Osteocyte (in vitro differentiated cells): ENCODE measurements around the gene GKN1. TPM values are rescaled to one million over a fixed set of nuclear protein-coding genes. Genes with fewer than 3 reads are reported as not detected.

ENCODE experiments used
- DNase-seq: peaks from one replicate; pipeline ENCODE4 v3.0.0; 2021; ENCODE audit warnings: mixed read lengths; ENCODE audit not compliant: unreplicated experiment; ENCODE audit errors: extremely low spot score
- H3K27ac Mint-ChIP-seq: one replicate; pipeline ENCODE4 v1.8.0; 2021; ENCODE audit warnings: mild to moderate bottlenecking, mixed read lengths; ENCODE audit not compliant: unreplicated experiment
- H3K27me3 Mint-ChIP-seq: one replicate; pipeline ENCODE4 v1.8.0; 2021; ENCODE audit warnings: mixed read lengths; ENCODE audit not compliant: unreplicated experiment
- H3K36me3 Mint-ChIP-seq: one replicate; pipeline ENCODE4 v1.8.0; 2021; ENCODE audit warnings: mixed read lengths; ENCODE audit not compliant: unreplicated experiment
- H3K4me1 Mint-ChIP-seq: one replicate; pipeline ENCODE4 v1.8.0; 2021; ENCODE audit warnings: mixed read lengths; ENCODE audit not compliant: unreplicated experiment
- H3K4me3 Mint-ChIP-seq: one replicate; pipeline ENCODE4 v1.8.0; 2021; ENCODE audit warnings: mild to moderate bottlenecking, moderate library complexity, mixed read lengths; ENCODE audit not compliant: unreplicated experiment
- H3K9me3 Mint-ChIP-seq: one replicate; pipeline ENCODE4 v1.8.0; 2021; ENCODE audit warnings: mixed read lengths; ENCODE audit not compliant: unreplicated experiment
- total RNA-seq: library from RNA; stranded (reverse); gene quantifications from 2 replicates; pipeline ENCODE4 v1.2.1, GENCODE V29; 2021
- TF ChIP-seq, protein P1 (sequence below): fragments of 200-600 bp; sonication (generic); IDR thresholded peaks from 2 replicates; pipeline ENCODE4 v1.5.0; 2021; ENCODE audit warnings: antibody characterized with exemption, mild to moderate bottlenecking, moderate library complexity

The GKN1 gene
- total RNA-seq, 1 donor from 2014 or later = not detected

- Mint-ChIP-seq H3K4me3 (no peak overlapping the region), H3K27me3 (no peaks in the 10 kb centered on the region), H3K36me3 (peaks cover 7% of the 10 kb centered on the region), H3K9me3 (peaks cover 31% of the 10 kb centered on the region), H3K4me1 (peaks cover 21% of the 10 kb centered on the region), H3K27ac (no peak overlapping the region)
- TF ChIP-seq, protein P1, sequence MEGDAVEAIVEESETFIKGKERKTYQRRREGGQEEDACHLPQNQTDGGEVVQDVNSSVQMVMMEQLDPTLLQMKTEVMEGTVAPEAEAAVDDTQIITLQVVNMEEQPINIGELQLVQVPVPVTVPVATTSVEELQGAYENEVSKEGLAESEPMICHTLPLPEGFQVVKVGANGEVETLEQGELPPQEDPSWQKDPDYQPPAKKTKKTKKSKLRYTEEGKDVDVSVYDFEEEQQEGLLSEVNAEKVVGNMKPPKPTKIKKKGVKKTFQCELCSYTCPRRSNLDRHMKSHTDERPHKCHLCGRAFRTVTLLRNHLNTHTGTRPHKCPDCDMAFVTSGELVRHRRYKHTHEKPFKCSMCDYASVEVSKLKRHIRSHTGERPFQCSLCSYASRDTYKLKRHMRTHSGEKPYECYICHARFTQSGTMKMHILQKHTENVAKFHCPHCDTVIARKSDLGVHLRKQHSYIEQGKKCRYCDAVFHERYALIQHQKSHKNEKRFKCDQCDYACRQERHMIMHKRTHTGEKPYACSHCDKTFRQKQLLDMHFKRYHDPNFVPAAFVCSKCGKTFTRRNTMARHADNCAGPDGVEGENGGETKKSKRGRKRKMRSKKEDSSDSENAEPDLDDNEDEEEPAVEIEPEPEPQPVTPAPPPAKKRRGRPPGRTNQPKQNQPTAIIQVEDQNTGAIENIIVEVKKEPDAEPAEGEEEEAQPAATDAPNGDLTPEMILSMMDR = no peak
- no peak for DNase-seq
Observed at GRCh38 chr2:68937346-68938055, 36.9 kb upstream of the GKN1 start.

GRCh38 chr2:68938938-68939337, 35.5 kb upstream of the GKN1 start:
- TF ChIP-seq, protein P1 = no peak
- Mint-ChIP-seq H3K27ac (no peak overlapping the region), H3K9me3 (peaks cover 31% of the 10 kb centered on the region), H3K4me3 (no peak overlapping the region), H3K27me3 (no peaks in the 10 kb centered on the region), H3K4me1 (peaks cover 27% of the 10 kb centered on the region), H3K36me3 (peaks cover 7% of the 10 kb centered on the region)
- no peak for DNase-seq

- H3K4me3 Mint-ChIP-seq = no peak overlapping the region
- H3K36me3 Mint-ChIP-seq = peaks cover 7% of the 10 kb centered on the region
- H3K27me3 Mint-ChIP-seq = no peaks in the 10 kb centered on the region
- H3K9me3 Mint-ChIP-seq = peaks cover 31% of the 10 kb centered on the region
- no peak overlapping the region for H3K27ac Mint-ChIP-seq
- TF ChIP-seq, protein P1 = no peak
- peaks cover 30% of the 10 kb centered on the region for H3K4me1 Mint-ChIP-seq
- DNase-seq = no peak
Observed at GRCh38 chr2:68939962-68940361, 34.5 kb upstream of the GKN1 start.

- no peak overlapping the region for H3K4me3 Mint-ChIP-seq
- DNase-seq = no peak
- H3K27ac Mint-ChIP-seq = no peak overlapping the region
- peaks cover 31% of the 10 kb centered on the region for H3K9me3 Mint-ChIP-seq
- H3K36me3 Mint-ChIP-seq = peaks cover 7% of the 10 kb centered on the region
- TF ChIP-seq, protein P1 = no peak
- peaks cover 30% of the 10 kb centered on the region for H3K4me1 Mint-ChIP-seq
- H3K27me3 Mint-ChIP-seq = no peaks in the 10 kb centered on the region
Observed at GRCh38 chr2:68940369-68940768, 34.1 kb upstream of the GKN1 start.

DNA sequence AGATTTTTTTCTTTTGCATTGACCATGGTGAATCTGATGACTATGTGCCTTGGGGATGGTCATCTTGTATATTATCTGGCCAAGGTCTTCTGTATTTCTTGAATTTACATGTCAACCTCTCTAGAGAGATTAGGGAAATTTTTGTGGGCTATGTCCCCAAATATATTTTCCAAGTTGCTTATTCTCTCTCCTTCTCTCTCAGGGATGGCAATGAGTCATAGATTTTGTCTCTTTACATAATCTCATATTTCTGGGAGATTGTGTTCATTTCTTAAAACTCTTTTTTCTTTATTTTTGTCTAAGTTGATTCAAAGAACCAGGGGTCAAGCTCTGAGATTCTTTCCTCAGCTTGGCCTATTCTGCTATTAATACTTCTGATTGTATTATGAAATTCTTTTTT, 31.6 kb upstream of the GKN1 start:
- no peak for DNase-seq
- H3K36me3 Mint-ChIP-seq = peaks cover 7% of the 10 kb centered on the region
- H3K9me3 Mint-ChIP-seq = peaks cover 31% of the 10 kb centered on the region
- no peak overlapping the region for H3K27ac Mint-ChIP-seq
- TF ChIP-seq, protein P1 = no peak
- H3K4me3 Mint-ChIP-seq = no peak overlapping the region
- H3K27me3 Mint-ChIP-seq = no peaks in the 10 kb centered on the region
- H3K4me1 Mint-ChIP-seq = peaks cover 9% of the 10 kb centered on the region
